ENCODE results near the gene PYGL.

Gene PYGL

GRCh38 chr14:50882932-50883826 is 61.1 kb downstream of the PYGL start:
- no peak overlapping the region for H3K4me3 Mint-ChIP-seq
- H3K36me3 Mint-ChIP-seq, result peaks cover 4% of the 10 kb centered on the region
- peaks cover 20% of the 10 kb centered on the region for H3K27me3 Mint-ChIP-seq
- H3K9me3 Mint-ChIP-seq (ENCODE audit: low read depth), result no peaks in the 10 kb centered on the region
- H3K4me1 Mint-ChIP-seq (ENCODE audit: low read depth), result no peaks in the 10 kb centered on the region
- H3K27ac Mint-ChIP-seq, result no peak overlapping the region

- H3K27me3 Mint-ChIP-seq, result peaks cover 44% of the 10 kb centered on the region
- H3K4me1 Mint-ChIP-seq (ENCODE audit: low read depth), result peaks cover 46% of the 10 kb centered on the region
- H3K9me3 Mint-ChIP-seq (ENCODE audit: low read depth), result no peaks in the 10 kb centered on the region
- no peak overlapping the region for H3K27ac Mint-ChIP-seq
- peaks cover 4% of the 10 kb centered on the region for H3K36me3 Mint-ChIP-seq
- H3K4me3 Mint-ChIP-seq, result peak overlapping the region; percentile 56
These were observed 68.8 kb downstream of the PYGL start for GRCh38 chr14:50875359-50876070.

GRCh38 chr14:50874757-50875156 is 69.5 kb downstream of the PYGL start:
- Mint-ChIP-seq H3K27me3 (peaks cover 50% of the 10 kb centered on the region), H3K4me3 (peak overlapping the region; percentile 56), H3K9me3 (ENCODE audit: low read depth) (no peaks in the 10 kb centered on the region), H3K4me1 (ENCODE audit: low read depth) (peaks cover 46% of the 10 kb centered on the region), H3K36me3 (peaks cover 4% of the 10 kb centered on the region), H3K27ac (no peak overlapping the region)

GRCh38 chr14:50871914-50872732 is 72.2 kb downstream of the PYGL start, which contains the start of gene ABHD12B:
ABHD12B (plus strand) TSS chr14:50872053; CDS start chr14:50872175, 122 bp downstream.
- no peak within 1 kb of the TSS for H3K27ac Mint-ChIP-seq
- H3K4me3 Mint-ChIP-seq, result peak within 1 kb of the TSS; percentile 34
- peaks cover 61% of the 10 kb centered on the region for H3K27me3 Mint-ChIP-seq
- H3K9me3 Mint-ChIP-seq (ENCODE audit: low read depth), result no peaks in the 10 kb centered on the region
- no peaks in the 10 kb centered on the region for H3K36me3 Mint-ChIP-seq
- peaks cover 46% of the 10 kb centered on the region for H3K4me1 Mint-ChIP-seq (ENCODE audit: low read depth)

GRCh38 chr14:50871228-50871627 is 73.1 kb downstream of the PYGL start:
- H3K36me3 Mint-ChIP-seq, result no peaks in the 10 kb centered on the region
- H3K9me3 Mint-ChIP-seq (ENCODE audit: low read depth), result no peaks in the 10 kb centered on the region
- peak overlapping the region; percentile 2 for H3K4me3 Mint-ChIP-seq
- no peak overlapping the region for H3K27ac Mint-ChIP-seq
- H3K4me1 Mint-ChIP-seq (ENCODE audit: low read depth), result peaks cover 44% of the 10 kb centered on the region
- H3K27me3 Mint-ChIP-seq, result peaks cover 60% of the 10 kb centered on the region

GRCh38 chr14:50865391-50866076 is 78.7 kb downstream of the PYGL start:
- Mint-ChIP-seq H3K27me3 (peaks cover 33% of the 10 kb centered on the region), H3K9me3 (ENCODE audit: low read depth) (no peaks in the 10 kb centered on the region), H3K27ac (no peak overlapping the region), H3K4me1 (ENCODE audit: low read depth) (peaks cover 2% of the 10 kb centered on the region), H3K4me3 (no peak overlapping the region), H3K36me3 (no peaks in the 10 kb centered on the region)

- Mint-ChIP-seq H3K27ac (no peak overlapping the region), H3K27me3 (peaks cover 28% of the 10 kb centered on the region), H3K4me3 (no peak overlapping the region), H3K36me3 (no peaks in the 10 kb centered on the region), H3K9me3 (ENCODE audit: low read depth) (no peaks in the 10 kb centered on the region), H3K4me1 (ENCODE audit: low read depth) (peaks cover 8% of the 10 kb centered on the region)
These were observed 79.3 kb downstream of the PYGL start for GRCh38 chr14:50864946-50865345.

GRCh38 chr14:50864237-50864636 is 80.0 kb downstream of the PYGL start:
- Mint-ChIP-seq H3K9me3 (ENCODE audit: low read depth) (no peaks in the 10 kb centered on the region), H3K4me1 (ENCODE audit: low read depth) (peaks cover 10% of the 10 kb centered on the region), H3K36me3 (no peaks in the 10 kb centered on the region), H3K4me3 (no peak overlapping the region), H3K27ac (no peak overlapping the region), H3K27me3 (peaks cover 21% of the 10 kb centered on the region)

- Mint-ChIP-seq H3K27me3 (peaks cover 8% of the 10 kb centered on the region), H3K9me3 (ENCODE audit: low read depth) (no peaks in the 10 kb centered on the region), H3K27ac (peak overlapping the region; percentile 16), H3K36me3 (no peaks in the 10 kb centered on the region), H3K4me1 (ENCODE audit: low read depth) (peaks cover 13% of the 10 kb centered on the region), H3K4me3 (no peak overlapping the region)
These were observed 82.2 kb downstream of the PYGL start for GRCh38 chr14:50862036-50862570.

- peaks cover 13% of the 10 kb centered on the region for H3K4me1 Mint-ChIP-seq (ENCODE audit: low read depth)
- H3K36me3 Mint-ChIP-seq, result no peaks in the 10 kb centered on the region
- peaks cover 3% of the 10 kb centered on the region for H3K27me3 Mint-ChIP-seq
- no peaks in the 10 kb centered on the region for H3K9me3 Mint-ChIP-seq (ENCODE audit: low read depth)
- peak overlapping the region; percentile 89 for H3K4me3 Mint-ChIP-seq
- peak overlapping the region; percentile 73 for H3K27ac Mint-ChIP-seq
These were observed 83.7 kb downstream of the PYGL start for GRCh38 chr14:50860478-50861086.

- Mint-ChIP-seq H3K27ac (no peak overlapping the region), H3K27me3 (no peaks in the 10 kb centered on the region), H3K36me3 (no peaks in the 10 kb centered on the region), H3K4me1 (ENCODE audit: low read depth) (peaks cover 13% of the 10 kb centered on the region), H3K9me3 (ENCODE audit: low read depth) (no peaks in the 10 kb centered on the region), H3K4me3 (peak overlapping the region; percentile 89)
These were observed 85.0 kb downstream of the PYGL start for GRCh38 chr14:50859296-50859624.

GRCh38 chr14:50856660-50857059 is 87.6 kb downstream of the PYGL start:
- no peaks in the 10 kb centered on the region for H3K36me3 Mint-ChIP-seq
- H3K27me3 Mint-ChIP-seq, result no peaks in the 10 kb centered on the region
- H3K9me3 Mint-ChIP-seq (ENCODE audit: low read depth), result no peaks in the 10 kb centered on the region
- no peak overlapping the region for H3K27ac Mint-ChIP-seq
- peaks cover 13% of the 10 kb centered on the region for H3K4me1 Mint-ChIP-seq (ENCODE audit: low read depth)
- H3K4me3 Mint-ChIP-seq, result no peak overlapping the region

- Mint-ChIP-seq H3K36me3 (no peaks in the 10 kb centered on the region), H3K9me3 (ENCODE audit: low read depth) (no peaks in the 10 kb centered on the region), H3K27me3 (no peaks in the 10 kb centered on the region), H3K4me3 (no peak overlapping the region), H3K4me1 (ENCODE audit: low read depth) (peaks cover 11% of the 10 kb centered on the region), H3K27ac (no peak overlapping the region)
These were observed 88.7 kb downstream of the PYGL start for GRCh38 chr14:50855558-50855957.
